HG03175 (cell line): ENCODE results near the gene CBR3.

Experiments
- ATAC-seq: cut with Tn5 transposase; IDR thresholded peaks from one replicate; pipeline ENCODE4 v1.9.1; 2021; ENCODE audit warnings: mild to moderate bottlenecking, moderate library complexity; ENCODE audit not compliant: unreplicated experiment

Gene CBR3

DNA sequence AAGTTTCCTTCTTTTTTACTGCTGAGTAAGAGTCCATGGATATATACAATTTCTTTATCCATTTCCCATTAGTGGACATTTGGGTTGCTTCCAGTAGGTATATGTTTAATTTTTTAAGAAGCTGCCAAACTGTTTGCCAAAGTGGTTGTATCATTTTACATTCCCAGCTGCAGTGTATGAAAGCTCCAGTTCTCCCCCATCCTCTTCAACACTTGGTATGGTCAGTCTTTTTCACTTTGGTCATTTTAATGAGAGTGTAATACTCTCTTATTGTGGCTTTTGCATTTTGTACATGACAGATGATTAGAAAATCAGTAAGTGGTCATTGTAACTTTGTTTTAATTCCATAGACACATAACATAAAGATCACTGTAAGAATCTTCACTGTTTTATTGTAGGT, 44.3 kb downstream of the CBR3 start:
- ATAC-seq, result no peak

DNA sequence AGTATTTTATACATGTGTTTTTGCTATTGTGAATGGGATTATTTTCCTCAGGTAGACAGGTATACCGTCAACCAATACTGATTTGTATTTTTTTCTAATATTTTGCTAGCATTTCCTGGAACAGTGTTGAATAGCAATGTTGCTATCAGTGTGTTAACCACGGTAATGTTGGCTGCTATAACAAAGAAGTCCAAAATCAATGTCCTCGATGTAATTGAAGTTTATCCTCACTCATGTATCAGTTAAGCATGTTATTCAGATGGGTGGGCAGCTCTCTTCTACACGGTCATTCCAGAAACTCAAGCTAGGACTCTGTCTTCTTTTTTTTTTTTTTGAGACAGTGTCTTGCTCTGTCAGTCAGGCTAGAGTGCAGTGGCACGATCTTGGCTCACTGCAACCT, 46.1 kb downstream of the CBR3 start:
- ATAC-seq, result no peak

DNA sequence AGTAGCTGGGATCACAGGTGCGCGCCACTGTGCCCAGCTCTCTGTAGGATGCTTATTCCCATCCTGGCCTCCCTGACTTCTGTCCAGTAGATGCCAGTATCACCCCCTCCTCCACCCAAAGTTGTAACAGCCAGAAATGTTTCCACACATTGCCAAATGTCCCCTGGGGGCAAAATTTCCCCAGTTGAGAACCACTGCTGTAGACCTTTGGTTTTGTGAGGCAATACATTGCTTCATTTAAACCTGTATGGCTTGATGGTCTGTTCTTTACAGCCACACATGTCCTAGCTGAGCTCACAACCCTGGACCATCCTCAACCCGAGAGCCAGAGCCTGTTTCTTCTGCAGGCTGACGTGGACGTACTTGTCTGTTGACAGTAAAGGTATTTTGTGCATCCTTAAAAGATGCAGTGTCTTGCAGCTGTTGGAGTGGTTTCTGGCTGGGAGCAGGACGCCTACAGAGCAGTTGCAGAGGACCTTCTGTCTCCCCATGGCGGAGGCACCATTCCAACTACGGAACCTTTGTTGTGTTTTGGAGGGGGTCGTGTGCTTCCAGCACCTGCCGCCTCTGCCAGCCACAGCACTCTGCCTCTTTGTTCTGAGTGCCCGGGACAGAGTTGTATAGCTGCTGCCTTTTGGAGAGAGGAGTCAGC, 48.4 kb downstream of the CBR3 start:
- ATAC-seq, result no peak

DNA sequence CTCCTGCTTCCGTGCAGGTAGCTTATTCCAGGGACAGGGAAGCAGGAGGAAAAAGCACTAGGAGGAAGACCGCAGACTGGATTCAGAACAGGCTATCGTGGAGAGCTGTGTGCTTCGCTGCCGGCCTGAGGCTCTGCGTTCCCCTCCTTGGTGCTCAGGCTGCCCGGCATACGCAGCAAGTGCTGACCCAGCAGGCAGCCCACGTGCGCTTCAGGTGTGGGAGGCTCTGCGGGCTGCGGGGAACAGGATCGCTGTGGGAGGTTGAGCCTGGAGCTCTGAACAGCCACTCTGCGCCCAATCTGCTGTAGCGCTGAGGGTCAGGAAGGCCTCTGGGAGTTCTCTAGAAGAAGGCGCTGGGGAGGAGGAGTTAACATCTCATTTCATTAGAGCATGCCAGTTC, 49.7 kb downstream of the CBR3 start:
- ATAC-seq, result no peak

DNA sequence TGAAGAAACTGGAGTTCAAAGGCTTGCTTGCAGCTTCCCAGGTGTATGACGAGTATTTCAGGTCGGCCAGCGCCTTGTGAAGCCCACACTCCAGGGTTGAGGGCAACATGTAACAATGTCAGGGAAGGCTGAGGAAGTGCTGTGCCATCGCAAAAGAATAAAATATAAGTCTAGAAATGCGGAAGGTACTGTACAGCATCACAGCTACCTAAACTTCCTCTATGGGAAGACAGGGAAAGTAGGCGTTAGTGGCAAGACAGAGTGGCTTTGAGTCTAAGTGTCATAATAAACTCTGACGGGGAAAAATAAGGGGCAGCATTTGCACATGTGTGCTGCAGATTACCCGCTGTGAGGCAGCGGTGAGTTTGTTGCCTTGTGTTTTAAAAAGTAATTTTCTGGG, 50.6 kb downstream of the CBR3 start:
- no peak for ATAC-seq

DNA sequence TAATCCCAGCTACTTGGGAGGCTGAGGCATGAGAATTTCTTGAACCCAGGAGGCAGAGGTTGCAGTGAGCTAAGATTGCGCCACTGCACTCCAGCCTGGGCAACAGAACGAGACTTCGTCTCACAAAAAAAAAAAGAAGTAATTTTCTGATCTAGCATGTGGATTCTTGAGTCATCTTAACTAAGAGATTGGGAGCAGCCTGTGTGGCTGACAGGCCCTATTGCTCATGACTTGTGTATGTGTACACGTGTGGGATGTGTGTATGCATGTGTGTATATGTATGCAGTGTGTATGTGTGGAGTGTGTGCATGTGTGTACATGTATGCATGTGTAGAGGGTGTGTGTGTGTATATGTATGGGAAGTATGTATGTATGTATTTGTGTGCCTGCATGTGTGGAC, 51.2 kb downstream of the CBR3 start:
- ATAC-seq, result no peak

DNA sequence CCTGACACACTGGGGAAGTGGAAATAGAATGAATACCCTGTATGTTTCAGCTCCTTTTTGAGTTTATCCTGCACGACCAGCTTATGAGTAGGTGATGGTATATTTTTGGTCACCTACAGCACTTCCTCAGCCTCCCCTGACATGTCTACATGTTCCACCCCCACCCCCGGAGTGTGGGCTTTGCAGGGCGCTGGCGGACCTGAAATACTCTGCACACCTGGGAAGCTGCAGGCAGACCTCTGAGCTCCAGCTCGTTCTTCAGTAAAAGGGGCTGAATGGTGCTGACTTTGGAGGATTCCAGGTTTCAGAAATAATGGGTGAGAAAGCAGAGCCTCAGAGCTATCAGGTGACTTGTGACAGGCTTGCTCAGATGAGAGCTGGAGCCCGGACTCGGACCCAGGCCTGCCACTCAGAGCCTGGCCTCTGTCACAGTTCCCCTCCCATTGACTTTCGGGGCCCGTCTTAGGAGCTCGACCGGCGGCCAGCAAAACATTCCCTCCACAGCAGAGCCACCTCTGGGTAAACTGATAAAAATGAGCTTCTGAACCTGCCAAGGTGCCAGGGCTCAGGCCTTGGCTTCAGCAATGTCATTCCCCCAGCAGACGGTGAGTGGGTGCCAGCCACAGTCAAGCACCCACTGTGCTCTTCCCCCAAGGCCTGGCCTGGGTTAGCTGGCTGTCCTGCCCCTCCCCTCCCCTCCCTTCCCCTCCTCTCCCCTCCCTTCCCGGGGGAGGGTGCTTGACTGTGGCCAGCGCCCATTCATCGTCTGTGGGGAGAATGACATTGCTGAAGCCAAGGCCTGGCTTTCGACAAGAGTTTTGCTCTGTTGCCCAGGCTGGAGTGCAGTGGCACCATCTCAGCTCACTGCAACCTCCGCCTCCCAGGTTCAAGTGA, 51.9 kb downstream of the CBR3 start:
- no peak for ATAC-seq

DNA sequence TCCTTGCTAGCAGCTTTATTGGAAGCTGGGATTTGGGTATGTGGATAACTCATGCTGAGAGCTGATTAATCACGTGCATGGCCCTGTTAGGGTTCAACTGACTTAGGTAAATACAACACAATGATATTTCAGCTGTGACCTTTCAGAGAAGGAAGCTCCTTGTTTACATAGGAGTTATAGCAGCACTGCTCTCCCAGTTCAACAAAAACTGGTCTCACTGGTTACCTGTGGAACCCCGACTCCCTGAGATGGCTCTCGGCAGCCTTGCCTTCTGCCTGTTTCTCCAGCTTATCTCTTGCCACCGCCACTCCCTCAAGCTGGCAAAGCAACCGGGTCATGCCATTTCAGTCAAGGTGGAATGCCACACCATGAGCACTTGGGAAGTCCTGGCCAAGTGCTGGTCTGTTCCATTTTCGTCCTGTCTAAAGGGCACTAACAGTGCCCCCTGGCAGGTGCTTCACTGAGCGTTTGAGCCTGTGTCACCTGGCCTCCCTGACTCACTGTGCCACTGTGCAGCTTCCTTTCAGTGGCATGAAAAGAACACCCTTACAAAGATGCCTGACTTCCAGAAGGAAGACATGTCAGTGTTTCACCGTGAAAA, 53.3 kb downstream of the CBR3 start:
- ATAC-seq, result no peak

DNA sequence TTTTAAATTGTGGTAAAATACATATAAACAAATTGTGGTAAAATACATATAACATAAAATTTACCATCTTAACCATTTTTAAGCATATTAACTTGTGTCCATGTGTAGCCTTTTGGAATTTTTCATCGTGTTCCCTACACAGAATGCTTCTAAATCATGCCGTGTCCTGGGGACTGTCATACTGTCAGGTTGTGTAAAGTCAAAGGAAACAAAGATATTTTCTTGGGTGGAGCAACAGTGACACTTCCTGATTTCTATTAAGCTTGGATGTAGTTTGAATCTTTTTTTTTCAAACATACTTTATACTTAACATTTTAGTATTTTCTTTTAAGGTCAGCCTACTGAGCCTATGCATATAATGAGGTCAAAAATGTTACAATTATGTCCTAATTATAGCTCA, 54.1 kb downstream of the CBR3 start:
- no peak for ATAC-seq

DNA sequence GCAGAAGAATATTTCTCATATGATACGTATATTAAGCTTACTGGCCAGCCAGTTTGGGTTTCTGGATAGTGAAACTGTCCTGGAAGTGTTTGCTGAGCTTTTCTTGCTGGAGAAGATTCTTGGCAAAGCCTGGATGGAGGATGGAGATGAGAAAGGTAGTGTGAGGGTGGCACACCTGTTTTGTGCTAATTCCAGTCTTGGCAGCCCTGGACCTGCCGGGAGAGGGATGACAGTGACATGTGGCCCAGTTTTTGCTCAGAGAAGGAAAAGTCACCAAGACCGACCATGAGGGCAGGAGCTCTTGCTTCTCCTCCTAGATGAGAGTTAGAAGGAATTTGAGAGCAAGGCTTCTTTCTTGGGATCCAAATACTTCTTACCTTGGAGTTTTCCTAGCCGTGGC, 55.9 kb downstream of the CBR3 start:
- ATAC-seq, result no peak

DNA sequence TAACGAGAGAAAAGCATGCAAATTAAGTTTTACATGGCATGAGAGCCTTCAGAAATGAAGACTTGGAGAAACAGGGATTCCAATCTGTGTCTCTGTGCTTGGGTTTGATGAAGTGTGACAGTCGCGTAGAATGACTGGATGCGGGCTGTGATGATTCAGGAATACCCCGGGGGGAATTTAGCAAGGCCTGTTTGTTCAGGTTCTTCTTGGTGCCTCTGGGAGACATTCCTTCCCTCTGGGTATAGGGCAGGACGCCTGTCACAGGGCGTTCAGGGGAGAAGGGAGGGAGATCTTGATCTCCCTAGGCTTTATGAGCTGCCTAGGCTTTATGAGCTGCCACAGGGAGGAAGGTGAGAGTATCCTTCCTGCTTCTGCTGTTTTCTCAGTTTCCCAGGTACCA, 58.3 kb downstream of the CBR3 start:
- ATAC-seq, result no peak

DNA sequence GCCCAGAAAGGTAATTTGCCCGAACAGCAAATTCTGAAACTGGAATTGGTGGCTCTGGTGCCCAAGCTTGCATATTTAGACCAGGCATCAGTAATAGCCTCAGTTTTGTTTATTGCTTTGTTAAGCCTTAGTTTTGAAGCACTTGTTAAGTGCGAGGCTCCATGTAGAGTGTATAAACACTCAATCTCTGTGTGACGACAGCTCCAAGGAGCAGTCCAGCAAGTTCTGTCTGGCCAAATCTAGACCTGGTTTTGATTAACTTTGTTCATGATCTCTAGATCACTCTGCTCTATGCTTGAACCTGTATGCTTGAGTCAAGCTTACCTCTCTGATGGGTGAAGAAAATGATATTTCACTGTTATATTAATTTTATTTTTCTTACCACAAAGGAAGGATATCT, 59.1 kb downstream of the CBR3 start:
- ATAC-seq, result no peak

DNA sequence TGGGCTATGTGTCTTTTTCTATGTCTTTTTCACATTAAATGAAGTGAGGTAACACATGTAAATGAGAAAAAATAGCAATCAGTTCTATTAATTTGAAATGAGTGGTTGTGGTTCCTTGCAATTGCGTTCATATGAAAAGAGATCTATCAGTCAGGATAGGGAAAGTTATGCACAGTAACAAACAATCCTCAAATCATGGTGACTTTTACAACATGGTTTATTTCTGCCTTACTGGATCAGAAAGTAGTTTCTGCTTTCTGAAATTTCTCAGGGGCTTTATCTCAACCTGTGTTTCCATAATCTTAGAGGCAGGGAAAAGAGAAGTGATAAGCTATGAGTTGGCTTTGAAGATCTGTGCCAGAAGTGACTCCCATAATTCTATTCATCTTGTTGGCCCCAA, 60.7 kb downstream of the CBR3 start:
- ATAC-seq, result no peak
